HG02885 (cell line): ENCODE results near the gene FAAP20.

Experiments
- ATAC-seq: cut with Tn5 transposase; IDR thresholded peaks from one replicate; pipeline ENCODE4 v1.9.1; 2021; ENCODE audit warnings: mild to moderate bottlenecking; ENCODE audit not compliant: unreplicated experiment, poor library complexity

The FAAP20 gene

GRCh38 chr1:2212532-2213491 lies 18.2 kb upstream of the FAAP20 start:
- no peak for ATAC-seq

GRCh38 chr1:2212274-2212531 lies 17.6 kb upstream of the FAAP20 start:
- no peak for ATAC-seq

GRCh38 chr1:2210786-2211185 lies 16.2 kb upstream of the FAAP20 start:
- no peak for ATAC-seq

GRCh38 chr1:2210084-2210653 lies 15.6 kb upstream of the FAAP20 start:
- ATAC-seq, result no peak

GRCh38 chr1:2209400-2210083 lies 15.0 kb upstream of the FAAP20 start:
- no peak for ATAC-seq

- ATAC-seq, result no peak
Observed at GRCh38 chr1:2208309-2209239, 14.0 kb upstream of the FAAP20 start.

- no peak for ATAC-seq
Observed at GRCh38 chr1:2206813-2207487, 12.4 kb upstream of the FAAP20 start.

- peak; percentile 77 for ATAC-seq
Observed at GRCh38 chr1:2205191-2205952, 10.8 kb upstream of the FAAP20 start.

- peak; percentile 27 for ATAC-seq
Observed at GRCh38 chr1:2204415-2205190, 10.0 kb upstream of the FAAP20 start.

GRCh38 chr1:2203671-2204414 lies 9.3 kb upstream of the FAAP20 start:
- ATAC-seq, result no peak

- no peak for ATAC-seq
Observed at GRCh38 chr1:2202843-2203601, 8.4 kb upstream of the FAAP20 start.

GRCh38 chr1:2202008-2202575 lies 7.5 kb upstream of the FAAP20 start:
- ATAC-seq, result no peak

- no peak for ATAC-seq
Observed at GRCh38 chr1:2201062-2201461, 6.5 kb upstream of the FAAP20 start.

- no peak for ATAC-seq
Observed at GRCh38 chr1:2200308-2200943, 5.9 kb upstream of the FAAP20 start.

GRCh38 chr1:2199042-2199810 lies 4.7 kb upstream of the FAAP20 start:
- no peak for ATAC-seq
